ENCODE results near the gene RASIP1.

Gene RASIP1

DNA sequence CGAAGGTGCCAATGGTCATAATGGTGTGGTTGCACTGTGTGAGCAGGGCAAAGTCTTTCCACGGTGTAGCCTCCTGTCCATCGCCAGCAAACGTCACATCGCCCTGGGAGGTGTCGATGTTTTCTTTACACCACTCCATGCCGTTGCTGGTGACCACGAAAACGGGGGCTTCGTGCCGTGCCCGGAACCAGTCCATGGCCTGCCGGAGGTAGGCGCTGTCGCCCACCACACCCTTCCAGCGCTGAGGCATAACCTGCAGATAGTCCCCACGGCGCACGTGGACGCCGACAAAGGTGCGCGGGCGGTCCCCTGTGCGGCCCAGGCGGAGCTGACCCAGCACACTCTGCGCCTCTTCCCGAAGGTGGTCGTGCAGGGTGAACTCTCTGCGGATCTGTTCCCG is 9.9 kb upstream of the RASIP1 start:
- Histone ChIP-seq H3K27me3 (ENCODE audit: insufficient read depth, poor library complexity, severe bottlenecking) (no peaks in the 10 kb centered on the region), H3K4me3 (ENCODE audit: severe bottlenecking) (no peak overlapping the region), H3K27ac (ENCODE audit: poor library complexity, severe bottlenecking) (no peak overlapping the region), H3K9me3 (ENCODE audit: severe bottlenecking) (no peaks in the 10 kb centered on the region), H3K36me3 (ENCODE audit: low read depth) (peaks cover 40% of the 10 kb centered on the region), H3K4me1 (ENCODE audit: insufficient read depth, poor library complexity, severe bottlenecking) (peaks cover 4% of the 10 kb centered on the region)
- ATAC-seq (ENCODE audit: low read depth) (no peak), DNase-seq (ENCODE audit: low spot score) (no peak)
- TF ChIP-seq, protein P1, sequence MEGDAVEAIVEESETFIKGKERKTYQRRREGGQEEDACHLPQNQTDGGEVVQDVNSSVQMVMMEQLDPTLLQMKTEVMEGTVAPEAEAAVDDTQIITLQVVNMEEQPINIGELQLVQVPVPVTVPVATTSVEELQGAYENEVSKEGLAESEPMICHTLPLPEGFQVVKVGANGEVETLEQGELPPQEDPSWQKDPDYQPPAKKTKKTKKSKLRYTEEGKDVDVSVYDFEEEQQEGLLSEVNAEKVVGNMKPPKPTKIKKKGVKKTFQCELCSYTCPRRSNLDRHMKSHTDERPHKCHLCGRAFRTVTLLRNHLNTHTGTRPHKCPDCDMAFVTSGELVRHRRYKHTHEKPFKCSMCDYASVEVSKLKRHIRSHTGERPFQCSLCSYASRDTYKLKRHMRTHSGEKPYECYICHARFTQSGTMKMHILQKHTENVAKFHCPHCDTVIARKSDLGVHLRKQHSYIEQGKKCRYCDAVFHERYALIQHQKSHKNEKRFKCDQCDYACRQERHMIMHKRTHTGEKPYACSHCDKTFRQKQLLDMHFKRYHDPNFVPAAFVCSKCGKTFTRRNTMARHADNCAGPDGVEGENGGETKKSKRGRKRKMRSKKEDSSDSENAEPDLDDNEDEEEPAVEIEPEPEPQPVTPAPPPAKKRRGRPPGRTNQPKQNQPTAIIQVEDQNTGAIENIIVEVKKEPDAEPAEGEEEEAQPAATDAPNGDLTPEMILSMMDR (IDR thresholded peaks at IDR 0.05; ENCODE audit: poor library complexity, severe bottlenecking) = no peak

DNA sequence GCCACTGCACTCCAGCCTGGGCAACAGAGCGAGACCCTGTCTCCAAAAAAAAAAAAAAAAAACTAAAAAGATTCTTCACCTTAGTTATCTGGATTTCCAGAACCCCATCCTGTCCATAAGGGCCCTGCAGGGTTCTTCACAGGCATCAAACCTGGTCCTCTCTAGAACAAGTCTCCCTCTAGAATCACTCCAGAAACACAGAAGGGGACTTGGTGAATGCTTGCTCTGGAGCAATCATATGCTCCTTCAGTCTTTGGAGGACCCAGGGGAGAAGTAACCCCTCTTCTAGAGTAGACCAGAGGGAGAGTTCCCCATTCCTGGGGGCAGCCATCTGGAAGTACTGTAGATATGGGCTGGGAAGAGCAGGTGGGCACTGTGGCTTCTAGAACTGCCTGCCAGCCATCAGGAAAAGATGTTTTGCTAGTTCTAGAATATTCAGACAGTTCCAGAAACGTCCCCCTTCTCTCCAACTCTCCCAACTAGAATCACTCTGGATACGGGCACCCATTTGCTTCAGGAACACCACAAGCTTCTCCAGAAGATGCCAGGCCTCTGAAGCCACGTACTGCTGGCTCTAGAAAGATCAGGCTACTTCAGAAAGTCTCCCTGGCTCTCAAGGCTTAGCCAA is 9.3 kb upstream of the RASIP1 start:
- H3K27ac ChIP-seq (ENCODE audit: poor library complexity, severe bottlenecking) = no peak overlapping the region
- TF ChIP-seq, protein P1 (IDR thresholded peaks at IDR 0.05; ENCODE audit: poor library complexity, severe bottlenecking) = no peak
- no peaks in the 10 kb centered on the region for H3K4me1 ChIP-seq (ENCODE audit: insufficient read depth, poor library complexity, severe bottlenecking)
- no peaks in the 10 kb centered on the region for H3K27me3 ChIP-seq (ENCODE audit: insufficient read depth, poor library complexity, severe bottlenecking)
- no peak overlapping the region for H3K4me3 ChIP-seq (ENCODE audit: severe bottlenecking)
- no peak for ATAC-seq (ENCODE audit: low read depth)
- no peaks in the 10 kb centered on the region for H3K9me3 ChIP-seq (ENCODE audit: severe bottlenecking)
- no peak for DNase-seq (ENCODE audit: low spot score)
- peaks cover 40% of the 10 kb centered on the region for H3K36me3 ChIP-seq (ENCODE audit: low read depth)

DNA sequence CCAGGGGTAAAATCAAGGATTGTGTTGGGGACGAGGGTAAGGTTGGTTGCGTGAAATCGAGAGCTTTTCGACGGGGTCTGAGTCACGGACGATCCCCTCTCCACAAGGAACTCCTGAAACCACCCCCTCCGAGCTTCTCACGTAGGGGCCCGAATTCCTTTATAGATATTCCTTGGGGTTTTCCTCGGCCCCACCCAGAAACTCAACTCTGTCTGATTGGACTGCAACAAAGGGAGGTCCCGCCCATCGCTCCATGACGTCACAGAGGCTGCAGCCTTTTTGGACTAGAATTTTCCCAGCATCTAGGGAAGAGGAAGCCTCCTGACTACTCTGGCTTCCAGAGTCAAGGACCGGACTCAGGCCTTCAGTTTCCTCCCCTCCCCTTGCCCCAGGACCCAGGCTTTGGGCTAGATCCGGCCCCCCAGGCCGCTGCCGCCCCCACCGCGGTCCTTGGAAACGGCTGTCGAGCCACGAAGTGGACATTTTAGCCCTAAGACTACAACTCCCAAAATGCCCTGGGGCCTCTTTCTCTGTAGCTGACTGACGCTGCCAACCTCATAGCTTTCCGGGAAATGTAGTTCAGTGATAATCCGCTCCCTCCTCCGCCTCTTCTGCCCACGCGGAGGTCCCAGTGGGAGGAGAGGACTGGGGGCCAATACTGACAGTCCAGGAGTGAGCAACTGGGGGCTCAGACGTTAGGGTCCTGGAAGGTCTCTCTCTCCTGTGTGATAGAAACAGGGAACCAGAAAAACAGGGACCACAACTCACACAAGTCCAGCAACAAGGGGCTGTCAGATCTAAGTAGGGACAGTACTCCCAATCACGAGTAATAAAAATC is 6.5 kb upstream of the RASIP1 start, which contains the start of gene IZUMO1:
IZUMO1 (minus strand) TSS at position 172 of the 838 bp plus-strand sequence. CDS start 1,050 bp downstream, outside the sequence.
- Histone ChIP-seq H3K27ac (ENCODE audit: poor library complexity, severe bottlenecking) (no peak within 1 kb of the TSS), H3K9me3 (ENCODE audit: severe bottlenecking) (no peaks in the 10 kb centered on the region), H3K4me3 (ENCODE audit: severe bottlenecking) (no peak within 1 kb of the TSS), H3K4me1 (ENCODE audit: insufficient read depth, poor library complexity, severe bottlenecking) (no peaks in the 10 kb centered on the region), H3K27me3 (ENCODE audit: insufficient read depth, poor library complexity, severe bottlenecking) (no peaks in the 10 kb centered on the region), H3K36me3 (ENCODE audit: low read depth) (peaks cover 40% of the 10 kb centered on the region)
- TF ChIP-seq, protein P1 (IDR thresholded peaks at IDR 0.05; ENCODE audit: poor library complexity, severe bottlenecking) = no peak
- DNase-seq (ENCODE audit: low spot score) = no peak
- no peak for ATAC-seq (ENCODE audit: low read depth)

DNA sequence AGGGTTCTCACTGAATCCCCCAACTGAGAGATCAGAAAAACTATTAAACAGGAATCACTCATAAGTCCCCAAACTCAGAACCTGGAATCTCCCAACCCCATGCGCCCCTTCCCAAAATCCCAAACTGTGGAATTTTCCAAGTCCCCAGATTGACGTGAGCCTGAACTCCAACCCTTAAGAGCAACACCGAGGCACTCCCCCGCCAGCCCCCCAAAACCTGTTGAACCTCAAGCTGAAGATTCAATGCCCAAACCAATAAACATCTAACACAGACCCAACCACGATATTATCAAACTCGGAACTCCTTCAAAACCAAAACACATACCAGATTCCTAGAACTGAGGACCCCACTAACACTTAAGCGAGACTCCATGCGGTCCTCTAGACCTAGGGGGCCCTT is 5.7 kb upstream of the RASIP1 start:
- Histone ChIP-seq H3K9me3 (ENCODE audit: severe bottlenecking) (no peaks in the 10 kb centered on the region), H3K36me3 (ENCODE audit: low read depth) (peaks cover 39% of the 10 kb centered on the region), H3K4me3 (ENCODE audit: severe bottlenecking) (no peak overlapping the region), H3K4me1 (ENCODE audit: insufficient read depth, poor library complexity, severe bottlenecking) (peaks cover 7% of the 10 kb centered on the region), H3K27ac (ENCODE audit: poor library complexity, severe bottlenecking) (no peak overlapping the region), H3K27me3 (ENCODE audit: insufficient read depth, poor library complexity, severe bottlenecking) (no peaks in the 10 kb centered on the region)
- no peak for DNase-seq (ENCODE audit: low spot score)
- TF ChIP-seq, protein P1 (IDR thresholded peaks at IDR 0.05; ENCODE audit: poor library complexity, severe bottlenecking) = no peak
- no peak for ATAC-seq (ENCODE audit: low read depth)
